CD4-positive, alpha-beta T cell (primary cell): ENCODE data around the gene DNMT1. TPM values are rescaled to one million over a fixed set of nuclear protein-coding genes. Genes with fewer than 3 reads are reported as not detected.

Source experiments
- ATAC-seq: fragments of 200-7000 bp; cut with Tn5 transposase; one replicate; pipeline ENCODE4 v1.10.0; 2022; ENCODE audit warnings: mild to moderate bottlenecking; ENCODE audit not compliant: poor library complexity
- CTCF ChIA-PET: fragments of 350-600 bp; sonication (Branson Sonifier 250); formaldehyde crosslinking; loops from one replicate; lab custom pipeline; 2021; ENCODE audit warnings: antibody characterized with exemption, inconsistent platforms; lab: Charles Lee
- POLR2A ChIA-PET: fragments of 350-600 bp; sonication (Branson Sonifier 250); formaldehyde crosslinking; loops from one replicate; lab custom pipeline; 2021; ENCODE audit warnings: antibody characterized with exemption, inconsistent platforms; lab: Charles Lee
- DNase-seq, 14 experiments: peaks; one replicate each; pipeline ENCODE4 v3.0.0-alpha.2; 2013 to 2020; ENCODE audit warnings: mixed read lengths in 2 of 14
- H3K27ac ChIP-seq, 2 donors: one replicate each; pipeline versions ENCODE4 v1.5.1 to v1.7.0; 2013; ENCODE audit warnings: low read length in 2 of 2, low read depth in 1 of 2, mild to moderate bottlenecking in 1 of 2
- H3K27me3 ChIP-seq, 2 experiments: 1 replicate in 1 of 2; 2 replicates in 1 of 2; pipeline versions ENCODE4 v1.6.1 to v1.7.0; 2013; ENCODE audit warnings: low read length in 2 of 2, control low read depth in 1 of 2, mild to moderate bottlenecking in 1 of 2, moderate library complexity in 1 of 2; ENCODE audit not compliant: insufficient read depth in 2 of 2, control insufficient read depth in 1 of 2
- H3K36me3 ChIP-seq: one replicate; pipeline ENCODE4 v1.6.1; 2013; ENCODE audit warnings: low read length, control low read depth; ENCODE audit not compliant: insufficient read depth
- H3K4me1 ChIP-seq: one replicate; pipeline ENCODE4 v1.6.1; 2013; ENCODE audit warnings: low read length, control low read depth; ENCODE audit not compliant: insufficient read depth
- H3K4me3 ChIP-seq: one replicate; pipeline ENCODE4 v1.5.1; 2013; ENCODE audit warnings: mild to moderate bottlenecking, low read length, moderate library complexity
- H3K9me3 ChIP-seq, 2 experiments: 1 replicate in 1 of 2; 2 replicates in 1 of 2; pipeline versions ENCODE4 v1.6.1 to v1.7.0; 2013; ENCODE audit warnings: low read length in 2 of 2, mild to moderate bottlenecking in 2 of 2, control low read depth in 1 of 2, moderate library complexity in 1 of 2; ENCODE audit not compliant: control insufficient read depth in 1 of 2, insufficient read depth in 1 of 2
- H3K27ac Mint-ChIP-seq: one replicate; pipeline ENCODE4 v1.8.0; 2020; ENCODE audit warnings: mixed read lengths
- H3K27me3 Mint-ChIP-seq: one replicate; pipeline ENCODE4 v1.8.0; 2021; ENCODE audit warnings: mixed read lengths
- H3K36me3 Mint-ChIP-seq: one replicate; pipeline ENCODE4 v1.8.0; 2021; ENCODE audit warnings: low read depth, mixed read lengths
- H3K4me1 Mint-ChIP-seq: one replicate; pipeline ENCODE4 v1.8.0; 2021; ENCODE audit warnings: low read depth, mixed read lengths
- H3K4me3 Mint-ChIP-seq: one replicate; pipeline ENCODE4 v1.8.0; 2020; ENCODE audit warnings: mild to moderate bottlenecking, mixed read lengths
- H3K9me3 Mint-ChIP-seq: one replicate; pipeline ENCODE4 v1.8.0; 2020; ENCODE audit warnings: mixed read lengths
- intact Hi-C, 2 experiments: fragments of 100-400 bp; cut with DNase I in 1 of 2; cut with micrococcal nuclease in 1 of 2; formaldehyde crosslinking; loops; one replicate each; pipeline versions ENCODE4 v1.15.1 to v1.9.0; 2023 to 2025; cut with DNase I, micrococcal nuclease
- total RNA-seq, 174 experiments: library from RNA in 2 of 174; stranded (reverse) in 2 of 174; gene quantifications; one replicate each; pipeline ENCODE4 v1.2.3 and lab custom pipeline; 2021 to 2026
- TF ChIP-seq, protein P1 (sequence below): fragments of 200-600 bp; IDR thresholded peaks from one replicate; pipeline ENCODE4 v1.8.0; 2022; ENCODE audit warnings: antibody characterized with exemption, mild to moderate bottlenecking

Gene DNMT1
- total RNA-seq, 2 experiments from 2014 or later = 159 to 160 TPM

DNA sequence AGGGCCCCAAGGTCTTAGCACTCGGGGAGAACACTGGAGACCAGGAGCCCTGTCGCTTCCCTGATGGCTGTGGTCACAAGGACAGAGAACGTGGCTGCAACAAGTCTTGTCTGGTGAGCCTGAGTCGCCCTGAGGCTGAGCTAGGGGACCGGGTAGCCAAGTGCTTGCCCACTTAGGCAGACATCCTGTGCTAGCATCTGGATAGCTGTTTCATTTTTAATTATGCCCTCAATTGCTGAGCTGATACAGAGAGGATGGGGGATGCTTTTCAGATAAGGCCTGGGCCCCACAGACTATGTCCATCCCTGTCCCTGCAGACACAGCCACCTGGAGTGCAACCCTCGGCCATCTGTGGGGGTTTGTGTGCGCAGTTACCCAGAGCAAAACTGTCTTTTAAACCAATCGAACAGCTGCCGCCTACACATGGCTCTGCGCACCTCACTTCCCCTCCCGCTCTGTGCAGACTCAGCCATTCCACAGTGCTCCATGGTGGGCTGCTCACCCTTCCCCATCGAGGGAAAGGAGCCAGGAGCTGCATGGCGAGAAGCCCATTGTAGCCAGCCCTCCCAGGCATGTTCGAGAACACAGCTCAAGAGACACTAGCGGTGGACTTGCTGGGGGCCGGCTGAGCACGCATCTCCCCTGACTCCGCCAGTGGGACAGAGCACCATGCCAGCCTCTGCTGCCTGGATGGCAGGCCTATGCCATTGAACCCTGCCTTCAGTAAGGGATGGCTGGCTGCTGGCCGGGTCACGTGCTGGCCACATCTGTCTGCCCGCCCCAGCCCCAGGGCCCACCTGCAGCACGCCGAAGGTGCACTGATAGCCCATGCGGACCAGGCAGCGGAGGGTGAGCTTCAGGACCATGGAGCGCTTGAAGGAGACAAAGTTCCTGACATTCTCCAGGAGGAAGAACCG lies 55.6 kb downstream of the DNMT1 start:
- TF ChIP-seq, protein P1, sequence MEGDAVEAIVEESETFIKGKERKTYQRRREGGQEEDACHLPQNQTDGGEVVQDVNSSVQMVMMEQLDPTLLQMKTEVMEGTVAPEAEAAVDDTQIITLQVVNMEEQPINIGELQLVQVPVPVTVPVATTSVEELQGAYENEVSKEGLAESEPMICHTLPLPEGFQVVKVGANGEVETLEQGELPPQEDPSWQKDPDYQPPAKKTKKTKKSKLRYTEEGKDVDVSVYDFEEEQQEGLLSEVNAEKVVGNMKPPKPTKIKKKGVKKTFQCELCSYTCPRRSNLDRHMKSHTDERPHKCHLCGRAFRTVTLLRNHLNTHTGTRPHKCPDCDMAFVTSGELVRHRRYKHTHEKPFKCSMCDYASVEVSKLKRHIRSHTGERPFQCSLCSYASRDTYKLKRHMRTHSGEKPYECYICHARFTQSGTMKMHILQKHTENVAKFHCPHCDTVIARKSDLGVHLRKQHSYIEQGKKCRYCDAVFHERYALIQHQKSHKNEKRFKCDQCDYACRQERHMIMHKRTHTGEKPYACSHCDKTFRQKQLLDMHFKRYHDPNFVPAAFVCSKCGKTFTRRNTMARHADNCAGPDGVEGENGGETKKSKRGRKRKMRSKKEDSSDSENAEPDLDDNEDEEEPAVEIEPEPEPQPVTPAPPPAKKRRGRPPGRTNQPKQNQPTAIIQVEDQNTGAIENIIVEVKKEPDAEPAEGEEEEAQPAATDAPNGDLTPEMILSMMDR = no peak
- ATAC-seq (no peak), DNase-seq (no peak)
- no peaks in the 10 kb centered on the region for H3K27me3 Mint-ChIP-seq
- Histone ChIP-seq H3K4me1 (peaks cover 65% of the 10 kb centered on the region), H3K27me3 (no peaks in the 10 kb centered on the region), H3K36me3 (peaks cover 88% of the 10 kb centered on the region), H3K9me3 (no peaks in the 10 kb centered on the region), H3K27ac (no peak overlapping the region), H3K4me3 (no peak overlapping the region)
- H3K27ac Mint-ChIP-seq = peak overlapping the region; percentile 47
- intact Hi-C loops = no loop called here
- H3K36me3 Mint-ChIP-seq = peaks cover 90% of the 10 kb centered on the region
- no peaks in the 10 kb centered on the region for H3K9me3 Mint-ChIP-seq
- peaks cover 31% of the 10 kb centered on the region for H3K4me1 Mint-ChIP-seq
- no peak overlapping the region for H3K4me3 Mint-ChIP-seq
- ChIA-PET POLR2A (no interaction called here), CTCF (interaction anchor here (1.3 kb wide), 1 partner anchor 19 kb away, joined by 3 read pairs; no protein-coding TSS in a partner anchor)

DNA sequence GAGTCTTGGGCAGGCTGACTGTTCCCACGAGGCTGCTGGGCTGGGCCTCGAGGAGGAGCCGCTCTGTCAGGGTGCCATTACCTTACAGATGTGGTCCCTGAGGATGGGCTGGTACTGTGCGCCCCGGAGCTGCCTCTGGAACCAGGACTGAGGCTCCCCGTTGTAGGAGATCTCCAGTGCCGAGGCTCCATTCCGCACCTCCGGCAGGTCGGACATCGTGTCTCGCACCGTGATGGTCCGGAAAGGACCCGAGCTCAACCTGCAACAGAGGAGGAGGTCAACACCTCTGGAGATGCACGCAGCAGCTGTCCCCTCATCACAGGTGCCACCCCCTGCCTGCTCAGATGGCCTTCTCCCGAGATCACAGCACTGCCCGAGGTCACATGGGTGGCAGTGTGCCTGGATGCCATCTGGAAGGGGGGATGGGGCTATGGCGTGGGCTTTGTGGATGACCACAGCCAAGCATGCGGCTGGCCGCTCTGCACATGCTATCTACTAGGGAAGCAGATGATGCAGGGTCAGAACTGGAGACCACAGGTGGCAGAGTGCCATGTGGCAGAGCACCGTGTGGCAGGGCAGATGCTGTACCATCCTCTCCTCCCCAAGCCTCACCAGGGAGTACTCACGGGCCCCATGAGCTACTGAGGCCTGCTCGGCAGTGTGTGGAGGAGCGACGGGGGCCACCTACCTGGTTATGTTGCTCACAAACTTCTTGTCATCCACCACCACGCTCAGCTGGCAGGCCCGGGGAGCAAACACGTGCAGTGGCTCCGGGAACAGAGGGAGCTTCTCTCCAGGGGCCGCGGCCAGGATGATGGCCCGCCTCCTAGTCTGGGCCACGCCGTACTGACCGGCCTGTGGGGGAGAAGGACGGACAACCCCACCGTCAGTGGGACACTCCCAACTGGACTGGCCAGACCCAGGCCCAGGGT lies 56.7 kb downstream of the DNMT1 start:
- Mint-ChIP-seq H3K4me3 (no peak overlapping the region), H3K27ac (no peak overlapping the region), H3K4me1 (peaks cover 22% of the 10 kb centered on the region), H3K9me3 (no peaks in the 10 kb centered on the region), H3K36me3 (peaks cover 91% of the 10 kb centered on the region), H3K27me3 (no peaks in the 10 kb centered on the region)
- intact Hi-C loops = no loop called here
- no peak for ATAC-seq
- CTCF ChIA-PET = no interaction called here
- no peaks in the 10 kb centered on the region for H3K9me3 ChIP-seq
- DNase-seq = no peak
- H3K27me3 ChIP-seq = no peaks in the 10 kb centered on the region
- H3K36me3 ChIP-seq = peaks cover 93% of the 10 kb centered on the region
- POLR2A ChIA-PET = no interaction called here
- H3K27ac ChIP-seq = no peak overlapping the region
- H3K4me3 ChIP-seq = no peak overlapping the region
- TF ChIP-seq, protein P1 = no peak
- peaks cover 53% of the 10 kb centered on the region for H3K4me1 ChIP-seq

DNA sequence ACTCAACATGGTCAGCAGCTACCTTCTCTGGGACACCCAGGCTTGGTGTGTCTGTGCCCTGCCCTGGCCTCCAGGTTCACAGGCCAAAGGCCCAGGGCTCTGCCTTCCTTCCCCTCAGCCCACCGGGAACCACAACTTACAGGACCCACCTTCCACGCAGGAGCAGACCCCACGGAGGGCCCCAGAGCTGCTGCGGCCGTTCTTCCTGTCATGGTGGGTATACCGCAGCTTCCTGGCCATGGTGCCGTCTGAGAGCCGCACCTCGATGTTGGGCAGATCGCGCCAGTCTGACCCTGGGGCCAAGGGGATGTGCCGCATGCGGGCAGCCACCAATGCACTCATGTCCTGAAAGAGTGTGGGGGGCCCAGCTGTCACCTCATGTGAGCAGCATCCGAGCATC lies 57.8 kb downstream of the DNMT1 start:
- no peak overlapping the region for H3K27ac Mint-ChIP-seq
- peaks cover 11% of the 10 kb centered on the region for H3K4me1 Mint-ChIP-seq
- H3K4me3 ChIP-seq = no peak overlapping the region
- no peak for ATAC-seq
- peaks cover 42% of the 10 kb centered on the region for H3K4me1 ChIP-seq
- intact Hi-C loops = no loop called here
- TF ChIP-seq, protein P1 = no peak
- H3K27me3 Mint-ChIP-seq = no peaks in the 10 kb centered on the region
- no peak overlapping the region for H3K4me3 Mint-ChIP-seq
- H3K27ac ChIP-seq = no peak overlapping the region
- H3K36me3 Mint-ChIP-seq = peaks cover 86% of the 10 kb centered on the region
- POLR2A ChIA-PET = no interaction called here
- H3K9me3 Mint-ChIP-seq = no peaks in the 10 kb centered on the region
- CTCF ChIA-PET = no interaction called here
- no peak for DNase-seq
- H3K36me3 ChIP-seq = peaks cover 94% of the 10 kb centered on the region
- no peaks in the 10 kb centered on the region for H3K27me3 ChIP-seq
- no peaks in the 10 kb centered on the region for H3K9me3 ChIP-seq
